ENCODE results near the gene ACTG1. TPM values are rescaled to one million over a fixed set of nuclear protein-coding genes. Genes with fewer than 3 reads are reported as not detected.

Gene ACTG1
- total and polyA plus RNA-seq, 9 of the 15 experiments (the other 6 are each of a cell fraction or from before 2014, with no cell fraction given), result 224 to 1,775 (median 568) TPM

DNA sequence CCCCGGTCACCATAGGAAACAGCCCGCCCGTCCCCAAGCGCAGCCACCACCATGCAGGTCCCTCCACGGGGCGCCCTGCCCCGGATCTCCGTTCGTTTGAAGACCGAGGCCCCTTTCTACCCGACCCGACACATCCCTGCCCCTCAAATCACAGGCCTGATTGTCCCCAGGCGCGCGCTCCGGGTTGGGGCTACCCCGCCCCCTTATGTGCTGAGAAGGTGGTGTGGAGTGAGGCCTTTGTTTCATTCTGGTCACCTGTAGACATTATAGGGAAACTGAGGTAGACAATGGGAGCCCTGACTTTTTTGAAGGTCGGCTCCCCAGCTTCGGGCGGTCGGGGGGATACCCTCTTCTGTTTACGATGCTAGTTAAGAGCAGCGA is 763 bp upstream of the ACTG1 start (continued):
- TF ChIP-seq, protein P1, sequence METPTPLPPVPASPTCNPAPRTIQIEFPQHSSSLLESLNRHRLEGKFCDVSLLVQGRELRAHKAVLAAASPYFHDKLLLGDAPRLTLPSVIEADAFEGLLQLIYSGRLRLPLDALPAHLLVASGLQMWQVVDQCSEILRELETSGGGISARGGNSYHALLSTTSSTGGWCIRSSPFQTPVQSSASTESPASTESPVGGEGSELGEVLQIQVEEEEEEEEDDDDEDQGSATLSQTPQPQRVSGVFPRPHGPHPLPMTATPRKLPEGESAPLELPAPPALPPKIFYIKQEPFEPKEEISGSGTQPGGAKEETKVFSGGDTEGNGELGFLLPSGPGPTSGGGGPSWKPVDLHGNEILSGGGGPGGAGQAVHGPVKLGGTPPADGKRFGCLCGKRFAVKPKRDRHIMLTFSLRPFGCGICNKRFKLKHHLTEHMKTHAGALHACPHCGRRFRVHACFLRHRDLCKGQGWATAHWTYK (CRISPR knock-in tag; IDR thresholded peaks at IDR 0.05), result no peak
- TF ChIP-seq RREB1 (CRISPR knock-in tag; IDR thresholded peaks at IDR 0.05) (no peak), TOE1 (IDR thresholded peaks at IDR 0.05; ENCODE audit: borderline replicate concordance) (no peak), TOE1 (CRISPR knock-in tag; IDR thresholded peaks at IDR 0.05; ENCODE audit: borderline replicate concordance, low read depth) (no peak), ZFP30 (CRISPR knock-in tag; IDR thresholded peaks at IDR 0.05; ENCODE audit: borderline replicate concordance) (no peak), FUS (optimal IDR thresholded peaks at IDR 0.05; ENCODE audit: low read depth, low read length) (no peak), ZNF274 (IDR thresholded peaks at IDR 0.05; ENCODE audit: borderline replicate concordance, low read depth, low read length) (no peak), BACH1 (tag; IDR thresholded peaks at IDR 0.05) (no peak), EWSR1 (IDR thresholded peaks at IDR 0.05; ENCODE audit: borderline replicate concordance, low read depth, partially characterized antibody) (no peak), SOX6 (IDR thresholded peaks at IDR 0.05) (0 out of 2 replicates have a peak, but pooled peaks have one; percentile 8), HDAC3 (IDR thresholded peaks at IDR 0.05; ENCODE audit: borderline replicate concordance, partially characterized antibody) (no peak), SRSF7 (optimal IDR thresholded peaks at IDR 0.05; ENCODE audit: low read depth, low read length) (no peak), RAD21 (CRISPR knock-in tag; conservative IDR thresholded peaks at IDR 0.05 in 1 of 2, IDR thresholded peaks at IDR 0.05 in 1 of 2) (no peak), RBFOX2 (IDR thresholded peaks at IDR 0.05; ENCODE audit: low read depth, low read length) (no peak)
- TF ChIP-seq, protein P2, sequence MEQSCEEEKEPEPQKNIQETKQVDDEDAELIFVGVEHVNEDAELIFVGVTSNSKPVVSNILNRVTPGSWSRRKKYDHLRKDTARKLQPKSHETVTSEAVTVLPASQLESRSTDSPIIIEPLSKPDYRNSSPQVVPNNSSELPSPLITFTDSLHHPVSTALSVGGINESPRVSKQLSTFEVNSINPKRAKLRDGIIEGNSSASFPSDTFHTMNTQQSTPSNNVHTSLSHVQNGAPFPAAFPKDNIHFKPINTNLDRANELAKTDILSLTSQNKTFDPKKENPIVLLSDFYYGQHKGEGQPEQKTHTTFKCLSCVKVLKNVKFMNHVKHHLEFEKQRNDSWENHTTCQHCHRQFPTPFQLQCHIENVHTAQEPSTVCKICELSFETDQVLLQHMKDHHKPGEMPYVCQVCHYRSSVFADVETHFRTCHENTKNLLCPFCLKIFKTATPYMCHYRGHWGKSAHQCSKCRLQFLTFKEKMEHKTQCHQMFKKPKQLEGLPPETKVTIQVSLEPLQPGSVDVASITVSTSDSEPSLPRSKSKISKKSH (CRISPR knock-in tag; IDR thresholded peaks at IDR 0.05), result no peak
- TF ChIP-seq, protein P3, sequence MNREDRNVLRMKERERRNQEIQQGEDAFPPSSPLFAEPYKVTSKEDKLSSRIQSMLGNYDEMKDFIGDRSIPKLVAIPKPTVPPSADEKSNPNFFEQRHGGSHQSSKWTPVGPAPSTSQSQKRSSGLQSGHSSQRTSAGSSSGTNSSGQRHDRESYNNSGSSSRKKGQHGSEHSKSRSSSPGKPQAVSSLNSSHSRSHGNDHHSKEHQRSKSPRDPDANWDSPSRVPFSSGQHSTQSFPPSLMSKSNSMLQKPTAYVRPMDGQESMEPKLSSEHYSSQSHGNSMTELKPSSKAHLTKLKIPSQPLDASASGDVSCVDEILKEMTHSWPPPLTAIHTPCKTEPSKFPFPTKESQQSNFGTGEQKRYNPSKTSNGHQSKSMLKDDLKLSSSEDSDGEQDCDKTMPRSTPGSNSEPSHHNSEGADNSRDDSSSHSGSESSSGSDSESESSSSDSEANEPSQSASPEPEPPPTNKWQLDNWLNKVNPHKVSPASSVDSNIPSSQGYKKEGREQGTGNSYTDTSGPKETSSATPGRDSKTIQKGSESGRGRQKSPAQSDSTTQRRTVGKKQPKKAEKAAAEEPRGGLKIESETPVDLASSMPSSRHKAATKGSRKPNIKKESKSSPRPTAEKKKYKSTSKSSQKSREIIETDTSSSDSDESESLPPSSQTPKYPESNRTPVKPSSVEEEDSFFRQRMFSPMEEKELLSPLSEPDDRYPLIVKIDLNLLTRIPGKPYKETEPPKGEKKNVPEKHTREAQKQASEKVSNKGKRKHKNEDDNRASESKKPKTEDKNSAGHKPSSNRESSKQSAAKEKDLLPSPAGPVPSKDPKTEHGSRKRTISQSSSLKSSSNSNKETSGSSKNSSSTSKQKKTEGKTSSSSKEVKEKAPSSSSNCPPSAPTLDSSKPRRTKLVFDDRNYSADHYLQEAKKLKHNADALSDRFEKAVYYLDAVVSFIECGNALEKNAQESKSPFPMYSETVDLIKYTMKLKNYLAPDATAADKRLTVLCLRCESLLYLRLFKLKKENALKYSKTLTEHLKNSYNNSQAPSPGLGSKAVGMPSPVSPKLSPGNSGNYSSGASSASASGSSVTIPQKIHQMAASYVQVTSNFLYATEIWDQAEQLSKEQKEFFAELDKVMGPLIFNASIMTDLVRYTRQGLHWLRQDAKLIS (CRISPR knock-in tag; IDR thresholded peaks at IDR 0.05), result no peak

Measured in K562 (cell line).